A172 (cell line): ENCODE data around the gene EYA4. TPM values are rescaled to one million over a fixed set of nuclear protein-coding genes. Genes with fewer than 3 reads are reported as not detected.
"Not testable (repeated sequence)": the region's sequence is repeated elsewhere in the genome, so short reads cannot be mapped to it uniquely, and the experiment has no call there.

Source experiments
- DNase-seq: peaks from one replicate; pipeline ENCODE4 v3.0.0-alpha.2; 2015; ENCODE audit warnings: low spot score
- total RNA-seq: library from RNA; depleted of rRNA; stranded (reverse); fragments of >200 nt; shearing (Covaris generic); gene quantifications from 2 replicates; pipeline ENCODE4 v1.2.3, GENCODE V29; 2014

EYA4 gene
- total RNA-seq, 1 experiment from 2014 or later = not detected

GRCh38 chr6:133397601-133398000 is 156.4 kb downstream of the EYA4 start:
- not testable (repeated sequence) for DNase-seq

GRCh38 chr6:133399426-133399825 is 158.3 kb downstream of the EYA4 start:
- DNase-seq = no peak

- no peak for DNase-seq
These were observed 163.0 kb downstream of the EYA4 start for GRCh38 chr6:133404151-133404550.

GRCh38 chr6:133404728-133405127 is 163.6 kb downstream of the EYA4 start:
- no peak for DNase-seq

GRCh38 chr6:133407320-133408100 is 166.4 kb downstream of the EYA4 start:
- no peak for DNase-seq

- DNase-seq = no peak
These were observed 167.0 kb downstream of the EYA4 start for GRCh38 chr6:133408132-133408531.

- DNase-seq = no peak
These were observed 167.4 kb downstream of the EYA4 start for GRCh38 chr6:133408543-133408942.

- DNase-seq = no peak
These were observed 169.7 kb downstream of the EYA4 start for GRCh38 chr6:133410638-133411435.

GRCh38 chr6:133411757-133412156 is 170.6 kb downstream of the EYA4 start:
- DNase-seq = no peak

- DNase-seq = no peak
These were observed 174.1 kb downstream of the EYA4 start for GRCh38 chr6:133415262-133415661.

- DNase-seq = no peak
These were observed 177.0 kb downstream of the EYA4 start for GRCh38 chr6:133418108-133418507.

GRCh38 chr6:133423242-133423641 is 182.1 kb downstream of the EYA4 start:
- DNase-seq = no peak

GRCh38 chr6:133424359-133424758 is 183.2 kb downstream of the EYA4 start:
- DNase-seq = no peak

- DNase-seq = no peak
These were observed 184.9 kb downstream of the EYA4 start for GRCh38 chr6:133426038-133426437.

- no peak for DNase-seq
These were observed 187.1 kb downstream of the EYA4 start for GRCh38 chr6:133428295-133428694.

- no peak for DNase-seq
These were observed 189.4 kb downstream of the EYA4 start for GRCh38 chr6:133430530-133430929.

- DNase-seq = no peak
These were observed 189.9 kb downstream of the EYA4 start for GRCh38 chr6:133431031-133431430.

GRCh38 chr6:133432021-133432989 is 191.1 kb downstream of the EYA4 start:
- no peak for DNase-seq

GRCh38 chr6:133435065-133435728 is 194.0 kb downstream of the EYA4 start:
- DNase-seq = no peak

GRCh38 chr6:133436652-133437051 is 195.5 kb downstream of the EYA4 start:
- DNase-seq = no peak

GRCh38 chr6:133441491-133441890 is 200.3 kb downstream of the EYA4 start:
- no peak for DNase-seq
